ENCODE results near the gene ADGRL1.

GRCh38 chr19:14197882-14198281 lies 8.1 kb downstream of the ADGRL1 start:
- no peak for TF ChIP-seq MAX (IDR thresholded peaks at IDR 0.05; ENCODE audit: low read depth, low read length)
- TF ChIP-seq CTCF (IDR thresholded peaks at IDR 0.05; ENCODE audit: low read depth, low read length): no peak
